GM12865 (cell line): Measurements from ENCODE around the gene KCNK17.

Source experiments
- DNase-seq: peaks from one replicate; pipeline ENCODE4 v3.0.0; 2010; ENCODE audit warnings: low read depth
- H3K4me3 ChIP-seq: 2 replicates; pipeline ENCODE4 v1.5.1; 2011; ENCODE audit warnings: mild to moderate bottlenecking, low read depth, low read length, control low read depth
- TF ChIP-seq, protein P1 (sequence below): IDR thresholded peaks from 2 replicates; pipeline ENCODE4 v1.5.1; 2011; ENCODE audit warnings: low read length, control low read depth, low read depth, inconsistent platforms; ENCODE audit not compliant: insufficient read depth; ENCODE audit errors: missing control alignments

The KCNK17 gene

DNA sequence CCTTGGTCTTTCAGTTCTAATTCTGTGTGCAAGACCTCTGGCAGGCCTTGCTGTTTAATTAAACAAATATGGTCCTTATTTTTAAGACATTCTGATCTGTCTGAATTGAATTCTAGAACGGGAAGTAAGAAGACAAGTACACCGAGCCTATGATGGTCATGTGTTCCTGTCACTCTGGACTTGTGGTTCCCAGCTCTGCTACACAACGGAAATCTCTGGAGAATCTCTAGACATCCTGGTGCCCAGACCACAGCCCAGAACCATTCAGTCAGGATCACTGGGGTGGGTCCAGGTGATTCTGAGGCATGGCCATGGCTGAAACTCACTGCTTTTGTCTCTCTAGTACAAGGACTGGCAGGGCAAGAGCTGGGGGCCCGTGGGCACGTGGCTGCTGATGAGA is 24.2 kb upstream of the KCNK17 start:
- TF ChIP-seq, protein P1, sequence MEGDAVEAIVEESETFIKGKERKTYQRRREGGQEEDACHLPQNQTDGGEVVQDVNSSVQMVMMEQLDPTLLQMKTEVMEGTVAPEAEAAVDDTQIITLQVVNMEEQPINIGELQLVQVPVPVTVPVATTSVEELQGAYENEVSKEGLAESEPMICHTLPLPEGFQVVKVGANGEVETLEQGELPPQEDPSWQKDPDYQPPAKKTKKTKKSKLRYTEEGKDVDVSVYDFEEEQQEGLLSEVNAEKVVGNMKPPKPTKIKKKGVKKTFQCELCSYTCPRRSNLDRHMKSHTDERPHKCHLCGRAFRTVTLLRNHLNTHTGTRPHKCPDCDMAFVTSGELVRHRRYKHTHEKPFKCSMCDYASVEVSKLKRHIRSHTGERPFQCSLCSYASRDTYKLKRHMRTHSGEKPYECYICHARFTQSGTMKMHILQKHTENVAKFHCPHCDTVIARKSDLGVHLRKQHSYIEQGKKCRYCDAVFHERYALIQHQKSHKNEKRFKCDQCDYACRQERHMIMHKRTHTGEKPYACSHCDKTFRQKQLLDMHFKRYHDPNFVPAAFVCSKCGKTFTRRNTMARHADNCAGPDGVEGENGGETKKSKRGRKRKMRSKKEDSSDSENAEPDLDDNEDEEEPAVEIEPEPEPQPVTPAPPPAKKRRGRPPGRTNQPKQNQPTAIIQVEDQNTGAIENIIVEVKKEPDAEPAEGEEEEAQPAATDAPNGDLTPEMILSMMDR: no peak
- no peak for DNase-seq
- no peak overlapping the region for H3K4me3 ChIP-seq

DNA sequence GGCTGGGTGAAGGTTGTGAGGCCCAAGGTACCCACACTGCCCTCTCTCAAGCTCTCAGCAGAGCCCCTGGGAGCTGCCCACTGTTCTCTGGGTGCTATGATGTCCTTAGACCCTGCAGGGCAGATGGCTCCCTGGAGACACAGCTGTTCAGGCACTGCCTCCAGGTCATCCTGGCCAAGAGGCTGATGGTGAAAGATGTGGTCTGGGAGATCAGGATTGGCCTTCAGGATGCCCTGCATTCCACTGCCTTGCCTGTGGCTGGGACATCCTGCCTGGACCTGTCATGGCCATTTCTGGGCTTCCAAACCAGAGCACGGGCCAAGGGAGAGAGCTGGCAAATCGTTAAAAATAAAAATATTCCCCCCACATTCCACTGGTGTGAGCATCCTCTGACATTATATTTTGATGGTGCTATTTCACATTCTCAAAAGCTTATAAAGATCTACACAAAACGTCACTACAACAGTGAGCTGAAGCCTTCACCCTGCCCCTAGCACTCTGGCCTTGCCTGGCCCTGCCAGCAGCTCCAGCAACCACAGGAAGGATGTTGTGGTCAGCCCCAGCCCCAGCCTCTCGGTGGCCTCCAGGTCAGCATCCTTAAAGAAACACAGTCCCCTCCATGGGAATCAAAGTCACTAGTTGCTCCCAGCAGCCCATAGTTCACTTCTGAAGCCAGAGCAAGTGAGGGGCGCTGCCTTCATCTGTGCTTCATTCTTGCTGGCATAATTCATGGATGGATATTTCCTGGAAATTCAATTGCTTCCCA is 21.7 kb upstream of the KCNK17 start:
- peak; percentile 37 for DNase-seq
- no peak overlapping the region for H3K4me3 ChIP-seq
- TF ChIP-seq, protein P1: no peak

DNA sequence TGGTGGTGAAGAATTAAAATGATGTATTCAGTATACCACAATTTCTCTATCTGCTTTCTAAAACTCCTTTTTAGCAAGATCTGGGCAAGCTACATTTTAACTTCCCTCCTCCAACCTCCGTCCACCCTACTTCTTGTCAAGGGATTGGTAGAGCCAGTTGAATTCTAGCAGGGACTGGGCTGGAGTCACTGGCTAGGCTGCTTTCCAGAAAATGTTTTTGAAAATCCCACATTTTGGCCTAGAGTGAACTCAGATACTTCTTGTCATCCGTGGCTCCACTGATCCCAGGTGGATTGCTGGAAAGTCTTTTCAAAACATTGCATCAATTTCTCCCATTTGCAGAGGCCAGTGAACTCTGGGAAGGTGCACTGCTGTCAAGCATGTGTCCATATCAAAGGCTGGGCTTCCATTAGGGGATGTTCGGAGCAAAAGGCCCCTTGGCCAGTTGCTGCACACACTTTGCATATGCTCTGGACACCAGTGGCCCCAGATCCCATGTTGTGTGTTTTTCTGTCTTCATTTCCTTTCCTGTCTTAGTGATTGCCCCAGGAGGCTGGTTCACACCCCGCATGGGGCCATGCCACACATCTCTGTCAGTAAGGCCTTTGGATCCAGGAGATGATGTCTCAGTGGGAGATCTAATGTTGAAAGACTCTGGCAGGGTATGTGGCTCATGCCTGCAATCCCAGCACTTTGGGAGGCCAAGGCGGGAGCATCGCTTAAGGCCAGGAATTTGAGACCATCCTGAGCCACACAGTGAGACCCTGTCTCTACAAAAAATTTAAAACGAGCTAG is 19.6 kb upstream of the KCNK17 start:
- TF ChIP-seq, protein P1: no peak
- no peak overlapping the region for H3K4me3 ChIP-seq
- no peak for DNase-seq

GRCh38 chr6:39330476-39330875 is 16.3 kb upstream of the KCNK17 start:
- DNase-seq: no peak
- H3K4me3 ChIP-seq: no peak overlapping the region
- TF ChIP-seq, protein P1: no peak

DNA sequence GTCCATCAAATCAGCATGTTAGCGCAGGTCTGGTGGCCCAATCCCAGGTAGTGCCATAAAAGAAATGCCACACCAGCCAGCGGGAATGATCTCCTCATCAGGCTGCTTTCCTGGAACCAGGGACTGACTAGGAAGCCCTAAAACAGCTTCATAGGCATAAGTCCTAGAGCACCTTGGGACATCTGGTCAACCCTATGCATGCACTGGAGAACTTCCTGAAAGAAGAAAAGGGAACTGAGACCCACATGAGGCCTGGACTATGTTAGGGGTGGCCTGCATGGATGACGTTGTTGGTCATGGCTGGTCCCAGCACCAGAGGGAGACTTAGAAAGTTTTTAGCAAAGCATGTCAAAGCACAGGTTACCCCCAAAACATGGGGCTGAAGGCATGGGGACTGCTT is 15.8 kb upstream of the KCNK17 start:
- no peak overlapping the region for H3K4me3 ChIP-seq
- DNase-seq: peak; percentile 62
- TF ChIP-seq, protein P1: no peak

DNA sequence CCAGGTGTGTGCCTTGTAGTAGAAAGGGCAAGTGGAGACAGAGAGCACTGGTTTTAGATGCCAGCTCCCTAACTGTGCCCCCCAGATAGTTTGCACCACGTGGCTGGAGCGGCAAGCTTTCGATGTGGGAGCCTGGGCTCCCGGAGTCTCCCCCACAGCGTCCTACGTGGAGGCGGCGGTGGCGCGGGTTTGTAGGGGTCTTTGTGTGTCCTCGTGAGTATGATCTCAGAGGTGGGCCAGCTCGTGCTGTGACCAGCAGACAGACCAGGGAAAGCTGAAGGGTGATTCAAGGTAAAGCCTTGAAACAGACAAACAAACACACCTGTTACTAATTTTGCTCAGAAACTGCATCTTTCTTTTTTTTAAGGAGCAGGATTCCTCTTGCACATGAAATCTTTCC is 13.8 kb upstream of the KCNK17 start:
- TF ChIP-seq, protein P1: no peak
- no peak for DNase-seq
- no peak overlapping the region for H3K4me3 ChIP-seq
